Skin of body (tissue), 2 donors: ENCODE data around the gene TYW1B. TPM values are rescaled to one million over a fixed set of nuclear protein-coding genes. Genes with fewer than 3 reads are reported as not detected.
"Not testable (repeated sequence)": the region's sequence is repeated elsewhere in the genome, so short reads cannot be mapped to it uniquely, and the experiment has no call there.

ENCODE experiments used
- DNase-seq: peaks from one replicate; lab custom pipeline; 2025; lab: John Stamatoyannopoulos, UW
- total RNA-seq: library from RNA; depleted of rRNA; stranded (reverse); fragments of >200 nt; gene quantifications from one replicate; pipeline ENCODE4 v1.2.3, GENCODE V29; 2014

TYW1B gene
- total RNA-seq, 1 donor from 2014 or later: 4.5 TPM

DNA sequence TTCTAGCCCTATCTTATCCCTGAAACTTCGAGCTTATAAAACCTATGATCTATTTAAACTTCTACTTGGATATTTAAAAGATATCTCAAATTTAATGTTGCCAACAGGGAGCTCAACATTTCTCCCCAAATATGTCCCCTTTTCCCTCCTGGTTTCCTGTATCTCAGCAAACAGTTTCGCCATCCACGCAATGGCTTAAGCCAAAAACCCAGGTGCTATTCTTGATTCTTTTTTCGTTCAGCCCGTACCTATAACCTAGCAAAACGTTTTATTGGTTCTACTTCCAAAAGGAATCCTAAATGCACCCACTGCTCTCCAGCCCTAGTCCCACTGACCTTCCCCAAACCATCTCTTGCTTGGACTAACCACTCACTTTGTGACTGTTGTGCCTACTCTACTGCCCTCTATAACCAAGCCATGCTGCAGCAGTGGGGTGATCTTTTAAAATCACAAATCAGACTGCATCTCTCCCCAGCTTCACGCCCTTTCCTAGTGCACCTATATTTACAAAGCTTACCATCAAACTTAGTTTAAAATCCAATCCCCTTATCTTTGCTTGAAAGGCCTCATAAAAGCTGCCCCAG lies 201.5 kb downstream of the TYW1B start:
- DNase-seq: not testable (repeated sequence)

DNA sequence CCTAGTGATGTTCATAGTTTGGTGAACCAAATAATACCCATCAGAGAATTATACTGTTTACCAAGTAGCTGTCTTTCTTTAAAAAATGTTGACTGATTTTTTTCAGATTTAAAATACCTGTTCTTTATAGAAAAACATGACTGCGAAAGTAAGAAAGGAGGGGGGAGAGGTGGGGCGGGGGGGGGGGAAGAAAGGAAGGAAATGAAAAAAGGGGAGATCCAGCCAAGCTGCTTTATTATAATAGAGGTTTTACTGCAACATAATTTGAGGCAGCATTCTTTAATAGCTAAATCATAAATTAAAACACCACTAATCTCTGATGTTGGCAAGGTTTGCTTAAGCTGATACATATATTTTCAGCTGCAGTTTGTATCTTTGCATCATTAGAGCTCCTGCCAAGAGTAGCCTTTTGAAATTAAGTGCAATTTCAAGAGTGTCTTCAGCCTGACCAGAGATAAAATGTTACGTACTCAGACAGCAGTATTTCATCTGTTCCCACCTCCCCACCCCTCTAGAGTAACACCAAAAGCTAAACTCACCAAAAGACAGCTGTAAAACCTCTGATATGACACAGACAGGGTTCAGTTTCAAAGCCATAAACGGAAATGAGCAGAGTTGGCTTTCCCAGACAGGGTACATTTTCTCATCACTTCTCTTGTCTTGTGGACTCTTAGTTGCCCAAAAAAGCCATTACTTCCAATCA lies 202.1 kb downstream of the TYW1B start:
- not testable (repeated sequence) for DNase-seq

DNA sequence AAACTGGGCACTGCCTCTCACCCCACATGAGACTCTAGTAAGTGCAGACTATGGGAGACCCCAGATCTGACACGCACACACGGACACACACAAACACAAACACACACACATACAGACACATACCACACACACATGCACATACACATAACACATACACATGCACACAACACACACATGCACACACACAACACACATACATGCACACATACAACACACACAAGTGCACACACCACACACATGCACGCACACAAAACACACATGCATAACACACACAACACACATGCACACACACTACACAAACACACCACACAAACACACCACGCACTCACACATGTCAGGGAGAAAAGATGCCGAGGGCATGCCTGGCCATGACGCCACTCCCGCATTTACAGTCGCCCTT lies 205.5 kb downstream of the TYW1B start:
- no peak for DNase-seq

DNA sequence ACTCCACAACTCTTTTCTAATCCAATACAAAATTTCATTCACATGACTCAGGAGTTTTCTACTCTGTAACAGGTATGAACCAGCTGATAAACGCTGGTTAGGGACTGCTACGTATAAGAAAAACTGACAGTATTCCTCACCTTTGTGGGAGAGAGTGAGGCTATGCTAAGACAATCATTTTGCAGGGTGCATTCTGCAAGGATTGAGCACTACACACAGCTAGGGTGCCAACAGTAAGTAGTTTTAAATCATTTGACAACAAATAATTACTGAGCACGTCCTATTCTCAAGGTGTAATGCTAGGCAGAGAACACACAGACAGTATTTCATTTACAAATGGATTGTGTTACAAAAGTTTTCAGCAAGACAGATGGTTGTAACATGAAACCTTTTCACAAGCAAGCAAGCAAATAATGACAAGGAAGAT lies 206.2 kb downstream of the TYW1B start:
- not testable (repeated sequence) for DNase-seq

DNA sequence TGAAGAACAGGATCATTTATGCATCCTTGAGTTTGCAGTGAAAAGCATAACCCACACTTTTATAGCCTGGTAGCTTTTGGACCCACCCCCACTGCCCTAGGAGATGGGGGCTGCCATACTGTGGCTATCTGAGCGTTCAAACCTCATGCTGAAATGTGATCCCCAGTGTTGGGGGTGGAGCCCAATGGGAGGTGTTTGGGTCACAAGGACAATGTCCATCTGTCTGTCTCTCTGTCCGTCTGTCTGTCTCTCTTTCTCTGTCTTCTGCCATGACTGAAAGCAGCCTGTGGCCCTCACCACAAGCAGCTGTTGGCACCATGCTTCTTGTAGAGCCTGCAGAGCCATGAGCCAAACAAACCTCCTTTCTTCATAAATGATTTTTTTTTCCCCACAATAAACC lies 207.1 kb downstream of the TYW1B start:
- DNase-seq: not testable (repeated sequence)

DNA sequence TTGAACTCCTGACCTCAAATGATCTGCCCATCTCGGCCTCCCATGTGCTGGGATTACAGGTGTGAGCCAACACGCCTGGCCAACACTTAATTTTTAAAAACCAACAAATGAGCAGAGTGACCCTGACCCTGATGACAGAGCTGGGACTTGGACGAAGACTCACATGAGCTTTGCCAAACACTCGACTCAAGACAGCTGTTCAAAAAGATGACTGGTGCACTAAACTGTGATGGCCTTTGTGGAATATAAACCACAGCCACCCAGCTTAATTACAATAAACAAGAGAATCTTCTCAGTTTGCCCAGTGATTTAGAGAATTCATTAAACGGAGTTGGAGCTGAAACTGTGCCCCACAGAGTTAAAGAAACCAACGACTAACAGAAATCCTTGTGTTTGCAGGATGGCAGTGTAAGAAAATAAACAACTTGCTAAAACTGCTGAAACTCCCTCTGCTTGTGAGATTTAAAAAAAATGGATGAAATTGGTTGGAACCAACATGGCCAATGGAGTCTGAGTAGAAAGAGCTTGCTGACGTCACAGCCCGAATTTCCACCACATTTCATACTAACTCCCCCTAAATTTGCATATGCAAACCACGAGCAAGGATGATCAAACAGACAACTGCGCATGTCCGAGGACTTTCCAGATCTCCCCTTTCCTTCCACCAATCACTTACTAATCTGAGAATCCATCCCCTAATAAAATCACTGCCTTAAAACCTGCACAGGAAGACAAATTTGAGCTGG lies 209.4 kb downstream of the TYW1B start:
- DNase-seq: not testable (repeated sequence)

DNA sequence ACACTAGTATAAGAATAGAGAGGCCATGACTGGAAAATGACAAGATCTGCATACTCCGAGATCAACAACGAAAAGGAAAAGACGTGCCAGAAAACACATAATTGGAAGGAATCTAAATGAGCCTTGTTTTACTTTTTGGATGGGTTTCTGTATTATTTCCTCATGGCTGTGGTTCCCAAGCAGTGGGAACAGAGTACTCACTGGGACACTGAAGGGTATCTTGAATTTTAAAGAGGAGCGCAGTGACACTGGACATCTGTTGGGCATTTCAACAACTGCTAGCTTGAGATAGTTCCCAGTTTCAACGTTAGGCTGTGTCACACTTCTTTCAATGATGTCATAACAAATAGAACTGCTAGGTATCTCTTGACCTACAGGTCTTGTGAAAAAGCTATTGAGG lies 218.2 kb downstream of the TYW1B start:
- not testable (repeated sequence) for DNase-seq

DNA sequence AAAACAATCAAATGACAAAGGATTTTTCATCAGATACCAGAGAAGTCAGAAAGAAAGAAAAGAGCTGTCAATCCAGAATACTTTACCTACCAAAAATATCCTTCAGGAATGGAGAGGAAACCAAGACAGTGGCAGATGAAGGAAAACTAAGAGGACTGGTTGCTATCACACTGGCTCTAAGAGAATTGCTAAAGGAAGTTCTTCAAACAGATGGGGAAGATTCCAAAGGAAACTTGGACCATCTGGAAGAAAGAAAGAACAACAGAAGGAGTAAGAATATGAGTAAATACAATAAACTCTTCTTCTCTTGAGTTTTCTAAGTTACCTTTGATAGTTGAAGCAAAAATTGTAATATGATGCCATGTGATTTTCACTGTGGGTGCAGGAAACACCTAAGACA lies 220.0 kb downstream of the TYW1B start:
- not testable (repeated sequence) for DNase-seq

DNA sequence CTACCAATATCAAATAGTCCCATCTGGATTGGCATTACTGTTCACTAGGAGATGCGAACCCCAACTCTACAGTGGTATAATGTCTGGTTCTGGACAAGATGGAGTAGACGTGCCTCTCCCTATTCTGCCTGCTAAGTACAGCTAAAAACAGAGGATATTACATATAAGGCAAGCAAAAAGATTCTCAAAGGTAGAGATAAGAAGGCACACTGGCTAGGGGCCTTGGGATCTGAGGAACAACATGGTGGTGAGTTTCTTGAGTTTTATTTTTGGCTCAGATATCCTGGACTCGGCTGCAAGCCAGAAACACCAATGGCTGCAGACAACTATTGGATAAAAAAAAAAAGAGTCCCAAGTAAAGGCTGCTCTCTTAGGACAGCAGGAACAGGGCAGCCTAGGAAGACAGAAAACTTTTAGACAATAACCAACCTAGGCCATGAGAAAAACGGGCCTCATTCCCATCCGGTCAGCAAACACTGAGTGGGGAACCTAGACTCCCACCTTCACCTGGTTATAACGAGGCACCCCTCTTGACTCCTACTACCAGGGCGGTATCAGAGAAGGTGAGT lies 222.1 kb downstream of the TYW1B start:
- DNase-seq: not testable (repeated sequence)

DNA sequence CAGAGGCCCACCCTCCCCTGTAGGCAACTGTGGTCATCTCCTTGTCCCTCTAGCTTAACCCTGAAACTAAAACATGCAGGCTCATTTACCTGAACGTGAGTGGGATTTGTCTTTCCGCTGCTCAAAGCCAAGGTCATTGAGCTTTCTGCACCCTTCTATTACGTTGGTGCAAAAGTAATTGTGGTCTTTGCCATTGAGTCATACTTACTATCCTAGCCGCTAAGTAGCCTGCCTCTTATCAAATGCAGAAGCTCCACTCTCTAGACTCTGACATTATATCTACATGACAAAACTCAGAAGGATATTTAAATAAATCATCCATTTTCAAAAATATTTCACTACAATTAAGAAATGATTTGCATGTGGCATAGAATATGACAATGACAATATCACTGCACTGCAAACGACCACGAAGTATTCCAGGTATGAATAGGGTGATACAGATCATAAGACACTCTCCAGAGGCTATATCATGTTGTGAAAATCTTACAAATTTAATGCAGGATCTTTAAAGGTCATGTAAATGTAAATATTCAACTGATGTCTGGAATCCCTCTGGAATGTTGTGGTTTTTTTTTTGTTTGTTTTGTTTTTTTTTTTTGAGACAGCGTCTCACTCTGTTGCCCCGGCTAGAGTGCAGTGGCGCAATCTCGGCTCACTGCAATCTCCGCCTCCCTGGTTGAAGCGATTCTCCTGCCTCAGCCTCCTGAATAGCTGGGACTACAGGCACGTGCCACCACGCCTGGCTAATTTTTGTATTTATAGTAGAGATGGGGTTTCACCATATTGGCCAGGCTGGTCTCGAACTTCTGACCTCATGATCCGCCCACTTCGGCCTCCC lies 223.0 kb downstream of the TYW1B start:
- not testable (repeated sequence) for DNase-seq

DNA sequence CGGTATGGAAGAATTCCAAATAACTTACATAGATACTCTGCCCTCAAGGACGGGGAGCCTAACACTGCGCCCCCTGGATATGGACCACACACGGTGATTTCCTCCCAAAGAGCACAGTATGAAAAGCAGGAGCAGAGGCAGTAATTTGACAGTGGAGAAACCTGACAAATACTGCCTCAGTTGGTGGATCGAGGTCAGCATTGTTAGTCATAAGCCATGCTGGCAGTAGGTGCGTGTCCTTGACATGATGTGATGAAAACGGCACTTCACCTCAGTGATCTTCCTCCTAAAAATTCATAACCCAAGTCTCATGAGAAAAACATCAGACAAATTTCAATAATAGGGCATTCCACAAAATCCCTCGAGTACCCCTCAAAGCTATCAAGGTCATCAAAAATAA lies 224.5 kb downstream of the TYW1B start:
- not testable (repeated sequence) for DNase-seq

DNA sequence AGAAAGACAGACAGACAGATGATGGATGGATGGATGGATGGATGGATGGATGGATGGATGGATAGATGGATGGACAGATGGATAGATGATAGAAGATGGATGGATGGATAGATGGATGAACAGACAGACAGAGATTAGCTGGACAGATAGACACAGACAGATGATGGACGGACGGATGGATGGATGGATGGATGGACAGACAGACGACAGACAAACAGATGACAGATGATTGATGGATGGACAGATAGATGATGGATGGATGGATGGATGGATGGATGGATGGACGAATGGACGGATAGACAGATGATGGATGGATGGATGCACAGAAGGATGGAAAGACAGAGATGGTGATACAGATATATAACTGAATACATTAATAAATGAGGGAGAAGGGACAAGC lies 224.9 kb downstream of the TYW1B start:
- DNase-seq: no peak

DNA sequence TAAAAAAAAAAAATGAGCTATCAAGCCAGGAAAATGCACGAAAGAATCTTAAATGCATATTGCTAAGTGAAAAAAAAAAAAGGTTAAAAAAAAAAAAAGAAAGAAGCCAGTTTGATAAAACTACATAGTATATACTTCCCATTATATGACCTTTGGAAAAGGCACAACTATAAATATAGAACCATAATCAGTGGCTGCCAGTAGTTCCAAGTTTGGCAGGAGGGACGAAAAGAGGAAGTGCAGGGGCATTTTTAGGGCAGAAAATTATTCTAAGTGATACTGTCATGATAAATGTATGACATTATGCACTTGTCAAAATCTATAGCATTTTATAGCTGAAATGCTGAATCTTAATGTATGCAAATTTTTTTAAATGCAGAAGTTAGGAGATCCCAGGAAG lies 226.3 kb downstream of the TYW1B start:
- not testable (repeated sequence) for DNase-seq

DNA sequence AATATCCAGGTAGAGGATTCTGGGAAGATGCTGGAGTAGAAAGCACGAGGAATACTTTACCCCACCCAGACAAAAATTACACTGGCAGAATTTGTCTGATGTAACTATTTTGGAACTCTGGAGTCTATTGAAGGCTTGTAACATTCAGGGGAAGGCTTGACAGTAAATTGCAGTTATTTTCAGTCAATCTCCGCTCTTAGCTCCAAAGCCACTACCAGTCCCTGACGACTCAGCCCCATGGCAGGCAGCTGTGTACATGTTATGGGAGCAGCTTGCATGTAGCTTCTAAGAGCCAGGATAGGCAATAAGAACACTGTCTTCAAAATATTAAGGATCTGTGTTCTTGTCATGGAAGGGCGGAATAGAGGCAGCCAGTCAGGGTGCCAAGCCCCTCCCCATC lies 238.0 kb downstream of the TYW1B start:
- not testable (repeated sequence) for DNase-seq

DNA sequence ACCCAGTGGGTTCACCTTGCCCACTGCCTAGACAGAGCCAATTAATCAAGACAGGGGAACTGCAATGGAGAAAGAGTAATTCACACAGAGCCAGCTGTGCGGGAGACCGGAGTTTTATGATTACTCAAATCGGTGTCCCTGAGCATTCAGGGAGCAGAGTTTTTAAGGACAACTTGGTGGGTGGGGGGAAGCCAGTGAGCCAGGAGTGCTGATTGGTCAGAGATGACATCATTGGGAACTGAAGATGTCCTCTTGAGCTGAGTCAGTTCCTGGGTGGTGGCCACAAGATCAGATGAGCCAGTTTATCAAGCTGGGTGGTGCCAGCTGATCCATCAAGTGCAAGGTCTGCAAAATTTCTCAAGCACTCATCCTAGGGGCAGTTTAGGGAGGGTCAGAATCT lies 240.7 kb downstream of the TYW1B start:
- not testable (repeated sequence) for DNase-seq

DNA sequence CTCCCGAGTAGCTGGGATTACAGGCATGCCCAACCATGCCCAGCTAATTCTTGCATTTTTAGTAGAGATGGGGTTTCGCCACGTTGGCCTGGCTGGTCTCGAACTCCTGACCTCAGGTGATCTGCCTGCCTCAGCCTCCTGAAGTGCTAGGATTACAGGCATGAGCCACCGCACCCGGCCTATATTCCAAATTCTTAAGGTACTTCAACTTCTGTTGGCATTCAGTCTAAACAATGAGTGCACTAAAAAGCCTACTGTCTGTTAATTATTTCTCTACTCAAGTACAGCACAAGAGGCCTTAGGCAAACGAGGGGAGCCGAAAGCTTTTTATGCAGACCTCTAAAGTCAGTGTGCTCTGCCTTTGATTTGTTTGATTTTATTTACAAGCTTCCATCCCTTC lies 243.4 kb downstream of the TYW1B start:
- not testable (repeated sequence) for DNase-seq

DNA sequence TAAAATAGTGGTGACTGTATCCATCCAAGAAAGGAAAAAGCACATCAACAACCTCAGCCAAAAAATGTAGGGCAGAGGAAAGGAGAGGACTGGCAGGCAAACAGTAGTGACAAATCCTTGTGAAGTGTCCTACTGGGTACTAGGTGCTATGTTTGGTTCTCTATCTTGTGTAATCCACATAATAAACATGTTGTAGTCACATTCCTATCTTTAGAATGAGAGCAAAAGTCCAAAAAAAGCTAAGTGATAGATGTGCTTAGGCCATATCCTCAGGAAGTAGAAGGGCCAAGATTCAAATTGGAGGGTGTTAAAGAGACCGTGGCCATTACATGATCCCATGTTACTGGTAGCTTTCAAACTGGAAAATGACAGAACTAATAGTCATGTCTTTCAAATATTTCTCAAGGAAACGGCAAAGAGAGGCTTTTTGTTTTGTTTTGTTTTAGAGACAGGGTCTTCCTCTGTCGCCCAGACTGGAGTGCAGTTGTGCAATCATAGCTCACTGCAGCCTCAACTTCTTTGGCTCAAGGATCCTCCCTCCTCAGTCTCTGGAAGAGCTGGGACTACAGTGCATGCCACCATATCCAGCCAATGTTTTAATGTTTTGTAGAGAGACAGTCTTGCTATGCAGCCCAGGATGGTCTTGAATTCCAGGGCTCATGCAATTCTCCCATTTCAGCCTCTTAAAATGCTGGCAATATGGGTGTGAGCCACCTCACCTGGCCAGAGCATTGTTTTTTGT lies 244.2 kb downstream of the TYW1B start:
- DNase-seq: not testable (repeated sequence)

DNA sequence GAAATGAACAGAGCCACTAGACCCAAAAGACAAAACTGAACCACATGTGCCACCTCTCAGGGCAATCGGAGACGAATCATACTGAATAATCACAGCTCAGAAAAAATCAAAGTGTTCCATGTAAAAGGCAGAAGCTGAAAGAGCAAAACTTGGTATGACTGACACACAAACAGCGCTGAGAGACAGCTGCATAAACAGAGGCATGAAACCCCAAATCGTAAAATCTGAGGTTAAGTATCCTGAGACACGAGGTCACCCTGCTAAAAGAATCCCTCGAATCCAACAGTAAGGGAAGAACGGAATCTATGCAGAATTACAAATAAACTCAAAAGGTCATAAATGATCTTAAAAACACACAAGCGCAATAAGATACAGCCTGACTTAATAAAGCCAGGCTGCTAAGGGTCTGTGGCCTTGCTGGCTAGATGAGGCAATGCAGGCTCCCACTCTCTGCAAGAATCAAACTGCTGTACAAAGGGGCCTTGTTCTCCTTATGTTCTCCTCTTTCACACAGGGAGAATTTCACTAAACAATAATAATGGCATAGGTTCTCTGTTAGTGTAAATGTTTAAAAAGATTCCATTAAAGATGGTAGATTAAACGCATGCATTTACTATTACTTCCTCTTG lies 247.7 kb downstream of the TYW1B start:
- not testable (repeated sequence) for DNase-seq

DNA sequence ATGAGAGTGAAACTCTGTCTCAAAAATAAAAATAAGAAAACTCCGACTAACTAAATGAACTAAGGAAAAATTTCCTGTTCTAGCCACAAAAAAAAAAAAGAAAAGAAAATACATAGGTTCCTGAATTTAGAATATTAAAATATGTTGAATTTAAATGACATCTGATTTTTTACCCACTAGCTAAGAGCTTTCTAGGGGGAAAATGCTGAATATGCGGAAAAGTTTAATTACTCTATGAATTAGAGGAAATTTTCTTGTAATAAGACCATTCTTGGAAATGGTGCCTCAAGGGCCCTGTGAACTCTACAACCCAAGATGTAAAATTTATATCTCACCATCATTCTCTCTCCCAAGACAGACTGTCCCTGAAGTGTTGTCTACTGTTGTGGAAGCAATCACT lies 250.9 kb downstream of the TYW1B start:
- DNase-seq: no peak

DNA sequence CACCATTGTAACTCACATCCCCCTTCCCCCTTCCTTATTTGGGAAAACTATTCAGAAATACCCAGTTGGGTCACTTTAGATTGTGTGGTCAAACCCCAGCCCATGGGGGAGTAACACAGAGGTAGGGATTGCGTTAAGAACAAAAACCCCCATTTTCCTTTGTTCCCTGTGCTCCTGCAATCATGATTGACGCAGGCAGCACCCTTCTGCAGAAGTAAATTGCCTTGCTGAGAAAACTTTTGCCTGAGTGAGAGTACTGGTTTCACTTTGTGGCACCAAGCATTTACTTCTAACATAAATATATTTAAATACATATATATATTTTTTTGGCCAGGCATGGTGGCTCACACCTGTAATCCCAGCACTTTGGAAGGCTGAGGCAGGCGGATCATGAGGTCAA lies 266.0 kb downstream of the TYW1B start:
- not testable (repeated sequence) for DNase-seq
